Activated CD8-positive, alpha-beta memory T cell treated with anti-CD3 and anti-CD28 coated beads for 24 hours (primary cell): ENCODE results near the gene LONRF2.

Experiments
- DNase-seq: peaks from one replicate; pipeline ENCODE4 v3.0.0-alpha.2; 2020

LONRF2 gene

DNA sequence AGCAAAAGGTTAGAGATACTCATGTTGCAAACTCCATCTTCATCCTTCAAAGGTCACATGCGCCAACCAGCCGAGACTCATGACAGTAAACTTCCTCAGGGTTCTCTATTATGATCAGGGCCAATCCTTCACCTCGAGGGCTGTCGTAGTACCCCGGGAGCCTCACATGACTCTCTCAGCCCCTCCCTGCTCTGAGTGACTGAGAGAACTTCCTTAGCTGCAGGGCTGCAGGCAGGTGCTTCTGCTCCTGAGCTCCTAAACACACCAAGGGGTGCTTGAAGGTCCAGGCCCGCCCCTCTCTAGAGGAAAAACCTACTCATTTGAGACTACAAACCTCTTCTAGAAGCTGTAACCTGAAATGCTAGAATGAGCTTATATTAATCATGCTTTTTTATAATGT, 48.2 kb downstream of the LONRF2 start:
- DNase-seq, result peak; percentile 53

DNA sequence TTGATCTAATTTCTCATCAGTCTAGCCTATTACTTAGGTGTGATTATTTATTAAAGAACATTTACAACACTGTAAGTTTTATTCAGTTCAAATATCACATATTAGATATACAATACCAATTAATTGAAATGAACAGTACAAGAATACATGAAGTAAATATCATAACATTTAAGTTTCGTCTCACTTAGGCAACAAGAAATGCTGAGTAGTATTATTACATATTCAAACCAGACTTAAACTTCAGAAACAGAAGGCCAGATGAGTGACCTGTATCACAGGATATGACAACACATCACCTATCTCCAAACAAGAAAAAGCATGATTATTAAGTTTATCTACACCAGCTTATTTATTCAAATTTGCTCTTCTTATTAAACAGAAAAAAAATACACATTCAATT, 48.9 kb downstream of the LONRF2 start:
- no peak for DNase-seq

DNA sequence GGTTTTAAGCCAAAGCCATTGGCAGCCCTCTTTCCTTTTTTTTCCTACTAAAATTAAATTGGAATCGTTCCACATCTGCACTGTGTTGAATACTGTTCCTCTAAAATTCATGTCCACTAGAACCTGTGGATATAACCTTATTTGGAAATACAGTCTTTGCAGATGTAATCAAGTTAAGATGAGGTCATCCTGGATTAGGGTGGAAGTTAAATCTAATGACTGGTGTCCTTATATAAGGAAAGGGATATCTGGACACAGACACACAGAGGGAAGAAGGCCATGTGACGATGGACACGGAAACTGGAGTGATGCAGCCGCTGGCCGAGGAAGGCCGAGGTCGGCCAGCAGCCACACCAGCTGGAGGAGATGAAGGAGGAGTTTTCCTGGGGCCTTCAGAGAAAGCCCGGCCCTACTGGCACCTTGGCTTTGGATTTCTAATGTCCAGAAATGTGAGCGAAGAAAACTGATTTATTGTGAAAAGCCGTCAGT, 49.4 kb downstream of the LONRF2 start:
- no peak for DNase-seq

DNA sequence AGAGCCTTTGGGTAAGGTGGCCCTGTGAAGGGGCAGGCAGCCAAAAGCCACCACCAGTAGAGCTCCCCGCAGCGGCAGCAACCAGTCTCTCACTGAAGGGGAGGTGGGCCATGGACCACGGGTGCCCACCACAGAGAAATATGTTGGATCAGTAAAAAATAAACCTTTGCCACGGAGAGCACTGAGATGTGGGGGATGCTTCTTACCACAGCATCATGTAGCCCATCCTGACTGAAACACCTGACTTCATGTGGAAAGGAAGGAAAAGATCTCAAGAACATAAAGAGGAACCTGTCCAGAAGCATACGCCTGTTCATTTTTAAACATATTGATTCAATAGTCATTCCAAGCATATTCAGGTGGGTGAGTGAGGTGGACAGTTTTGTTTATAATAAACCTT, 51.1 kb downstream of the LONRF2 start:
- DNase-seq, result no peak

DNA sequence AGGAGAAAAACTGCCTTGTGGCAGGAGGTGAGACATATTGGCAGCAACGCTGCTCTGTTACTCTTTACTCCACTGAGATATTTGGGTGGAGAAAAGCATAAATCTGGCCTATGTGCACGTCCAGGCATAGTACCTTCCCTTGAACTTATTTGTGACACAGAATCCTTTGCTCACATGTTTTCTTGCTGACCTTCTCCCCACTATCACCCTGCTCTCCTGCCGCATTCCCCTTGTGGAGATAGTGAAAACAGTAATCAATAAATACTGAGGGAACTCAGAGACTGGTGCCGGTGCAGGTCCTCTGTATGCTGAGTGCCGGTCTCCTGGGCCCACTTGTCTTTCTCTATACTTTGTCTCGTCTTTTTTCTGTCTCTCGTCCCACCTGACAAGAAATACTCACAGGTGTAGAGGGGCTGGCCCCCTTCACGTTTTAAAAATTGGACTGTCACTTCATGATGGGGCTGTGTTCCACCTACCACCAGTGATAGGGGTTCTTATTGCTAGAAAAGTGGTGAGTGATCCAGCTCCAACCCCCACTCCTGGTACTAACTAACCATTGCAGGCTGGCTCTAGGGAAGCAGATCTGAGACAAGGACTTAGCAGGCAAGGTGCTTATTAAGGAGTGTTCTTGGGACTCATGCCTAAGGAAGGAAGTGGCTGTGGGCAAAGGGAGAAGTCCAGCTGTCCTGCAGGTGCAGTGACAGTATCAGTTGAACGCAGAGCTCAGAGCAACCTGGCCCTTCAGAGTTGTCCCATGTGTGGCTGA, 51.7 kb downstream of the LONRF2 start:
- DNase-seq, result no peak

DNA sequence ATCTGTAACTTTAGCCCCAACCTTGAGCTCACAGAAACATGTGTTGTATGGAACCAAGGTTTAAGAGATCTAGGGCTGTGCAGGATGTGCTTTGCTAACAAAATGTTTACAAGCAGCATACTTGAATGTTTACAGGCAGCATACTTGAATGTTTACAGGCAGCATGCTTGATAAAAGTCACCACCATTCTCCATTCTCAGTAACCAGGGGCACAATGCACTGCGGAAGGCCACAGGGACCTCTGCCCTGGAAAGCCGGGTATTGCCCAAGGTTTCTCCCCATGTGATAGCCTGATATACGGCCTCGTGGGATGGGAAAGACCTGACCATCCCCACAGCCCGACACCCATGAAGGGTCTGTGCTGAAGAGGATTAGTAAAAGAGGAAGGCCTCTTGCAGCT, 52.4 kb downstream of the LONRF2 start:
- no peak for DNase-seq

DNA sequence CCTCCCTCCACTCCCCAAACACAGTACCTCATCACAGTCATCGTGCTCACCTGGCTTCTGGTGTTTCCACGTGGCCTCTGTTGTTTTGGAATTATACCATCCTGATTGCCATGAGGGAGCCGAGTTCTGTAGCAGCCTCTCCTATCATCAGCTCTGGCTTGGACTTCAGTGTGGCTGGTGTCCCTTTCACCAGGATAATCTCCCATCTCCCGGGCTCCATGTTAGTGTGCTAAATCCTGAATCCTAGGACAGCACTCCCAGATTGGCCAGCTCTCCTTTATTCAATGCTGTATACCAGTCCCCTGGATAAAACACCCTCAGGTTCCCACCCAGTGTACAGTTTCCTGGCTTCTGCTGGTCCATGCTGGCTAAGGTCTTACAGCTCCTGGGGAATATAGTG, 53.3 kb downstream of the LONRF2 start:
- no peak for DNase-seq

DNA sequence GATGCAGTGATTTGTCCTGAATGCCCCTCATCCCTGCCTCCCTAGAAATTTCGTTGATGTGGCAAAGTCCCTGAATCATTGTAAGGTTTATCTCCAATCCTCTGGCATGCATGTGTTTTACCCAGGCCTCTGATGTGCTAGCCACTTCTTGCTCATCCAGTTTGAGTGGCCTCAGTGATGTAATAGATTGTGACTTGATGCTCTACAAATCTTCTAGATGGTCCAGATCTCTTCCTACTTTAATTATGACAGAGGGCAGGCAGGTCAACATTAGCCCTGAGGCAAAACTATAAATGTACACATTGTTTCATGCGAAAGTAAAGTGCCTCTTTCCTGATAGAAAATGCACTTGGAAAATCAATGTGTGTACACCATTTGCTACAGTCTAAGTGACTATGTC, 54.5 kb downstream of the LONRF2 start:
- no peak for DNase-seq

DNA sequence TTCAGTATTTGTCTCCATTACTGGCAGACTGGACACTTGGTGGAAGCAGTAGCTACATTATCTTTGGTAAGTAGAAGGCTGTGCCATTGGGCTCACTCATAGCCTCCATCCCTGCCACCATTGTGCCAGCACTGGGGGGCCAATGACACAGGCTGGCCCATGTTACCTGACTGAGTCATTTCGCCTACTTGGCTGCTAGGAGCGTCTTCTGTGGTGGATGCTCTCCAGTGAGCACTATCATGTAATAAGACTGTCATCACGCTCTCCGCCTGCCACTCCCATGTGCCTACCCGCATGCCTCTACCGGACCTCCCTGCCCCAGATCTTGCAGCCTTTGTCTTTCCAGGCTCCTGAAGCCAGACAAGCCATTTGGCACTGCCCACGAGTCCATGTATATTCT, 56.2 kb downstream of the LONRF2 start:
- no peak for DNase-seq

DNA sequence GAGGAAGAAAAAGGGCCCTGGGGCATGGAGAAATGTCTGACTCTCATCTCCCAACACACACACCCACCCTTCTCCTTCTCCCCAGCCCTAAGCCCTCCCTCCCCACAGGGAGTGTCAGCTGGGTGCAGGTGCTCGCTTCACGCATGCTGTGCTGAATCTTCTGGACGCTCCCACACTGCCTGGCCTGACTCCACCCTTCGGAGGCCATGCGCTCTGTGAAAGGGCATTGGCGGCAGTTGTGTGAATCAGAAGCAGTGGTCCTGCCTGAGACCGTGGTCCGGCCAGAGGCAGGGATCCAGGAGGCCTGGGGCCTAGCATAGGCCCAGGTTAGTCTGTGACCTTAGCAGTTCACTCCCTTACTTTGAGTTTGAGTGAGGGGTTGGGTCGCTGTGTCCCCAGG, 57.1 kb downstream of the LONRF2 start:
- DNase-seq, result no peak

DNA sequence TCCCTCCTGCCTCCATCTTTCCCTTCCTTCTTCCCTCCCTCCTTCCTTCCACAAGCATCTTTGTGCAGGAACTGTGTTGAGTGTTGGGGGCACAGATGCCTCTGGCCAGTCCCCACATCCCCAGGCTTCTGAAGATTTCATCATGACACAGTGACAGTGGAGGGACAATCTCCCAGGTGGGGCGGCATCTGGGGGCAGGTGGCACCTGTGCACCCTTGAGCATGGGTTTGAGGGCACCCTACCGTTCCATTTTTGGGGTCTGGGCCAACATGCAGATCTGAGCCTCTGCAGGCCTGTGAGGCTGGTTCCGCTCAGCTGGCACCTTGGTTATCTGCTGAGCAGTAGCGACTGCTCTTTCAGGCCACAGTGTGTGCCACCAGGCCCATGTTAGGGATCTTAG, 57.6 kb downstream of the LONRF2 start:
- no peak for DNase-seq

DNA sequence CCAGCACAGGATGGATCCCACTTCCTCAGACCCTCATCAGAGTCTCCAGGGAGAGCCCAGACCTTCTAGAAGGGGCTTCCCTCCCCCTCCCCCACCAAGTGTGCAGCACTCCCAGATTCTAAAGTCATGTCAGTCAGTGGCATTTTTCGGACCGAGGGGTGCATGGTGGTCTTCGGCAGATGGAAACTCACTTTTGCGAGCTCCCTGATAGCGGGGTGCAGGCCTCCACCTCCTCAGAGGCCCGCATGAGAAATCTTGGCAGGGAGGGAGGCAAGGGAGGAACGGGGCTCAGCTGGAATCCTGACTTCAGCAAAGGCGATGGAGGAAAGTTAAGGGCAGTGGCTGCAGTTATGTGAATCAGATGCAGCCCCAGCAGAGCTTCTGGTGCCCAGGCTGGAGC, 58.2 kb downstream of the LONRF2 start:
- DNase-seq, result no peak

DNA sequence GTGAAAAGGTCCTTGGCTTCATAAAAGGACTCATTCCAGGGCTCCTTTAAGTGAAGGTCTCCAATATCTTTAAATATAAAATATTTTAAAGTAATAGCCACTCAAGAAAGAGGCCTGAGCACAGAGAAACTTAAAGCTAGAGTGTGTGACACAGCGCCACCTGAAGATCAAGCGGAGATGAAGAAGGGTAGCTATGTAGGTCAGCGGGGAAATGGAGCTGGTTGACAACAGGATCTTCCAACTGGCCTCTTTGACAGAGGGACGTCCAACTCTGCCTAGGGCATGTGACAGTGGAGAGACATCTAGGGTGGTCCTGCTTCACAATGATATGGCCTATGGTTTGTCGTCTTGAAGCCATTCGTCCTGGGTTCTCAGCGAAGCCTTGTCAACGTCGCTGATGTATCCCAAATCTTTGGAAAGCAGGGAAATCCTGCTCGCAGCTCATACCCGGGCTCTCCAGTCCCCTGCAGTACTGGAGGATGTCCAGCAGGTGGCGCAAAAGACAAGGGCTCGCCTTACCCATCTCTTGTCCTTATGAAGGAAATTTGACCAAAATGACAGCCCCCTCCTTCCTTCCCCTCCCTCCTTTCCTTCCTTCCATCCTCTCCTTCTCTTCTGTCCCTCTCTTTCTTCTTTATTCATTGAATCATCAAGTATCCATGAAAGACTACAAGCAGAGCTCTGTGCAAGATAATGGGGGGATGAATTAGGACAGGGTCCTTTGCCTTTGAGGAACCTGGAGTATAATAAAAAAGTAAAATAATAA, 59.6 kb downstream of the LONRF2 start:
- DNase-seq, result peak; percentile 83

DNA sequence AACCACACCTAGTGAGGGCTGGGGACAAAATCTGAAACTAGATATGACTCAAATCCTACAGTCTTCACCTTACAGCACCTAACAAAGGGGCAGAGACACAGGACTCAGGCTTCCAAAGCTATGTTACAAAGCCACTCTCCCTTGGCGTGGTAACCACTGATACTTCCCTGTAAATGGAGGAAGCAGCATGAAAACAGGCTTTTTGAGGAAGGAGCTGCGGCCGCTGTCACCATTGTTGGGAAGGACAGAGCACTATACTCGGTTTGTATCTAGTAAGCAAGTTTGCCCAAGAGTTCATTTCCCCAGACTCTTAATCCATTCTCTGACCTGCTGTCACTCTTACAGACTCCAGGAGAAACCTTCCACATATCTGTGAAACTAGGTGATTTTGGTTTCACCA, 60.3 kb downstream of the LONRF2 start:
- DNase-seq, result no peak

DNA sequence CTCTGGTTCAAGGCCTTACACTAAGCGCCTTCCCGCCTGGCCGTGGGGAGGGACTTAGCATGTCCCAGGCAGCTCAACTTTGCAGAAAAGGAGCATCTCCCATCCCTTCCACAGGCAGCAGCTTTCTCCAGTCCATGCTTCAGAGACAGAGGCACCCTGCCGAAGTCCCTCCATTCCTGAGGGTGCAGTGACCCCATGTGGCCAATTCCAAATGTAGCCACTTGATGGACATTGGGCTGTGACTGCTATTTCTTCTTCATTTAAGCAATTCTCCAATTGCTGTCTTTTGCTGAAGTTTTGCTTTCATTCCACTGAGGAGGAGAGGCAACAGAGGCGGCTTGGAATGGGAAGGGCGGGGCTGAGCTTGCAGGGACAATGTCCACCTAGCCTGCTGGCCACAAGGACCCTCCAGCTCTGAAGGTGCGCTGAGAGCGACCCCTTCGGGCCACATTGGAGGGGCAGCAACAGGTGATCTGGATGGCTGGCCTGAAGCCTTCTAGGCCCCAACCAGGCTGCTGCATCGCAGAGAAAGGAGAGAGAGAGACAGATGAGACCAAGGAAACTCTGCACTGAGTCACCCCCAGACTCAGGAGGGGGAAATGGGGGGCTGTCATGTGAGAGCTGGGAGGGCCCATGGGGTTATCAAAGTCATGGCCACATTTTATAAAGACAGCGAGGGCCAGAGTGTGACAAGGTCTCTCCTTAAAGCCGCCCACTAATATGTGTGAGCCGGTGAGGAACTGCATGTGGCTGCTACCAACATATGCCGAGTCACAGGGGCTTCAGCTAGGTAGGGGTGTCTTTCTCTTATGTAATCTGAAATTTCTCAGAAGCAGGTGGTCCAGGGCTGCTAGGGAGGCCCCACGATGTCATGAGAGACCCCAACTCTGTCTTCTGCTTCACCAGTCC, 61.3 kb downstream of the LONRF2 start:
- DNase-seq, result no peak

DNA sequence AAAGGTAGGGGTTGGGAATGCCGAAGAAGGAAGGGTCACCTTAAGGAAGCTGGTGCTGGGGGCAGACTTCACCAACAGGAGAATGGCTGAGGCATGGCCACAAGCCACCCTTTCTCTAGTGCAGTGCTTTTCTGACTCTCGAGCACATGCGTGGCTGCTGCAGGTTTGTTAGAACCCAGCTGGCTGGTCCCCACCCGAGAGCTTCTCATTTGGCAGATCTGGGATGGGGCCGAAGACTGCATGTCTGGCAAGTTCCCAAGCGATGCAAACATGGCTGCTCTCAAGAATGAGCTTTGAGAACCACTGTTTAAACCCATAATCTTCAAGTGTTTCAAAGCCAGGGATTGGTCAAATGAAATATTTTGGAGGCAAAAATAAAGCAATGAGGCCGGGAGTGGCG, 63.2 kb downstream of the LONRF2 start:
- no peak for DNase-seq

DNA sequence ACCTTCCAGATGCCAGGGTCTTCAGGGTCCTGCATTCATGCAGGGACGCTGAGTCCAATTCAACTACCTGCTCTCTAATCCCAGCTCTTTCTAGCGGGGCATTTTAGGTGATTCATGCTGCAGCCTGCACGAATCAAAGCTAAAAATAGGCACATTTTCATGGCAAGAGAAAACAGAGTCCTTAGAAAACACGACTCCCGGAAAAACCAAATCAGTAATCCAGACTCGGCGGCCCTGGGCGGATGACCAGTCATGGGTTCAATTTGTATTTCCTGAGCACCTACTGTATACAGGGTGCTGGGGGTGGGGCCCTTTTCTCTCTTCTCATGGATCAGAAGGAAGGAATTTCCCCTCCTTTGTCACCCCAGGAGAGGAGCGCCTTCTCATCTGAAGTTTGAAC, 64.4 kb downstream of the LONRF2 start:
- DNase-seq, result no peak

DNA sequence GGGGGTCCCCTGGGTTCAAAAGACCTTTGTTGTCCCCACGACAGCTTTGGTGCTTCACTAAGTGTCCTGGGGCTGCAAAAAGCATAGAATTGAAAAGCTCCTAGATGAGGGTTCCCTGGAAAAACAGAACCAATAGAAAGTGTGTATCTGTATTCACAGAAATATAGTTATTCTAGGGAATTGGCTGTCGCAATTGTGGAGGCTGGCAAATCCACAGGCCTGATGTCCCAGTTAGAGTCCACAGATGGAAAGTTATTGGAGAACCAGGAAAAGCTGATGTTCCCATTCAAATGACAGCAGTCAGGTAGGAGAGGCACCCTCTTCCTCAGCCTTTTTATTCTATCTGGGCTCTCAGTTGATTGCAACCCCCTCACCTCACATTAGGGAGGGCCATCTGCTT, 65.5 kb downstream of the LONRF2 start:
- DNase-seq, result no peak

DNA sequence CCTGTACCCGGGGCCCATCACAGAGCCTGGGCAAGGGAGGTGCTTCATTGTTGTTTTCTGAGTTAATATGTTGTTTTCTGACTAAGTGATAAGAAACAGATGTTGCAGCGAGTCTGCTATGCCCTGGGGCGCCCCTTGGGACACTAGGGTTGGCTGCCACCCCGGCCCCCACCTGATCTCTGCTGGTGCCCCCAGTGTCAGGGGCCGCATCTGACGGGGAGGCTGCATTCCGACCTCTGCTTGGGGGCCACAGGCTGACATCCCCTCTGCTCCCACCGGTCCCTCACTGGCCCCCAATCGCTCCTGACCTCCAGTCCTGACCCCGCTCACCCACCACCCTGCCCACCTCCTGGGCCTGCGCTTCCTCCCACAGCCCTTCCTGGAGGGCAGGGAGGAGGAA, 65.9 kb downstream of the LONRF2 start:
- no peak for DNase-seq

DNA sequence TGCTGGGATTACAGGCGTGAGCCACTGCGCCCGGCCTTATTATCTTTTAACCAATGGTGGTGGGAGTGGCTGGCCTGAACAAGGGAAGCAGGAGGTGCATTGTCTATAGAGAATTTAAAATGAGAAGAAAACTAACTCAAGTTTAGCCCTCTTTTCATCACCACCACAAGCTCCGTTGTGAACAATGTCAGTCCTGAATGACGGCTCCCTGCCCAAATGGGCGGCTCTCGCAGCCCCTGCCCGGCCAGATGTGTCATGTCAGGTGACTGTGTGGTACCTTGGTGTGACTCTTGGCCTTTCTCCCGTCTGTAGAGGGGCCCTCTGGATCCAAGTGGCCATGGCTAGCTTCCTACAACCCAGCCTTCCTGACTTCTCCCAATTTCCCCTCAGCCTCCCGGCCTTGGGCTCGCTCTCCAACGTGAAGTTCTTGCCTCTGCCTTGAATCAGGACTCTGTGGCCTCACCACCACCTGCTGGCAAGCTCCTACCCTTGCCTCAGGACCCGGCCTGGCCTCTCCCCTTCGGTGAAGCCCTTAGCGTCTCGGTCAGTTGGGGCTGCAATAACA, 67.6 kb downstream of the LONRF2 start:
- no peak for DNase-seq

DNA sequence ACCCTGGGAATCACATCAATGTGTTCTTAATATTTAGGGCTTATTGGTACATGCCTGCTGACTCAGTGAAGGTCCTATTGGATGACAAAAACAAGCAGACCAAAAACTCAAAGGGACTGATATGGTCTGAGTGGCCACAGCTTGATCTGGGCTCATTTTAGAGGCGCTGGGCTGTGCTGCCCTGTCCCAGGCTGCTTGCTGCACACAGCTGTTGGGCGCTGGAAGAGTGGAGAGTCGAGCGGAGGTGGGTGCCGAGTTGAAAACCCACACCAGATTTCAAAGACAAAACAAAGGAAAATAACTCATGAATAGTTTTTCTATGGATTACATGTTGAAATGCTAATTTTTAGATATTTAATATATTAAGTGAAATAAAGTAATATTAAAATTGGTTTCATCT, 68.5 kb downstream of the LONRF2 start:
- DNase-seq, result no peak

DNA sequence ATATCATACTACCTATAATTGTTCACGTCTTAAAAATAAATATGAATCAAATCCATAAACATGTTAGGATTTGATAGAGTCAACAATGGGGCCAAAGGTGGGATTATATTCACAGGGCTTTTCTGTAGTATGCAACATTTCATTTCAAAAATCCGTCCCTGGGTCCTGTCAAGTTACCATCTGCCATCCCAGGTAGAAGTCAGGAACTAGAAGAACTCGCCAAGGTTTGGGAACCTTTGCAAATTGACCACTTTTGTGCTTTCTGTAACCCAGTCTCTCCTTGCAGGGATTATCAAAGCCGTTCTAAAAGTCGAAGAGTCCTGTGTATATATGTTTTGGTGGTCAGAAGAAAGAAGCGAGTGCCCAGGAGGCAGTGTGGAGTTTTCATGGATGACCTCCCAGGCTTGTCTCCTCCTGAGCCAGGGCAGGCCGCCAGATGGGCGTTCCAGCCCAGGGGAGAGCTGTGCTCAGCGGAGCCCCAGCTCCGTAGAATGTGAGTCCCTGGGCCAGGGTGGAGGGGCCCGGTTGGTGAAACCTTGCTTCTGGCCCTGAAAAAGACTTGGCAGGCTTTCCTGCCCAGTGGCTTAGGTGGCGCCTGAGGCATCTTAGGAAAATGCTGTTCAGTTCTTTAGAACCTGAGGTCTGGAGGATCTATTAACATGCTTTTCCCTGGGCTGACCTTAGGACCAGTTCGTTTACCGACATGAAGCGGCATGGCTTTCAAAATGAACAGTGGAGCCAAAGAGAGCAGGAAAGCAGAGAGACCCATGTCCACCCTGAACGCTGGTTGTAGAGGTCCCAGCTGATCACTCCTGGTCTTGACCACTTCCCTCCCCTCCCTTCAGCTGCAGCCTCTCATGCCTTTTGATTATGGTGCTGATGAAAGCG, 69.2 kb downstream of the LONRF2 start:
- DNase-seq, result no peak
